GM18868 (cell line): ENCODE data around the gene SLC51B.
"Not testable (repeated sequence)": the region's sequence is repeated elsewhere in the genome, so short reads cannot be mapped to it uniquely, and the experiment has no call there.

Experiments
- ATAC-seq: cut with Tn5 transposase; IDR thresholded peaks from one replicate; pipeline ENCODE4 v1.9.1; 2021; ENCODE audit warnings: mild to moderate bottlenecking, moderate library complexity; ENCODE audit not compliant: unreplicated experiment

SLC51B gene

DNA sequence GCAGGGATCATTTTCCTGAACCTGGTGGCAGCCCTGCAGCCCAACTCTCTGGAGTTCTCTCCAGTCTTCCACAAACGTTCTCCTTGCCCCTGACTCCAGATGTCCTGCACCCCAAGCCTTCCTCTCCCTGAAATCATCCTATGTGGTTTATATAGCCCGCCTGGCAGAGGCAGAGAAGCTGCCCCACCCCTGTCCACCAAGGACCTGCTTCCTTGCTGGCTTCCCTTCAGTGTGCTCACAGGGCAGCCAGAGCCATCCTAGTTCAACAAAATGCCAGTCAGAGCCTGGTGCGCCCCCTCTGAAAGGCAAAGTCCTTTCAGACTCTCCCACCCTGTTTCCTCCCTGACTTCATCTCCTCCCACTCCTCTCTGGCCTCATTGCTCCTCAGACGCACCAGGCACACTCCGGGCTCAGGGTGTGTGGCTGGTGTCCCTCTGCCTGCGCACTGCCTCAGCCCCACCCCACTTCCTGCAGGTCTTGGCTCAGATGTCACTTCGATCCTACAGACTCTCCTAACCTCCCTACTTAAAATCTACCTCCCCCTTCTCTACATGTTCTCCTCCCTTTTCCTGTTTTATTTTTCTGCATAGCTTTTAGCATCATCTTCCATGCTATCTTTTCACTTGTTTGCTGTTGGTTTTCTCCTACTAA is 37.2 kb downstream of the SLC51B start:
- ATAC-seq = no peak

DNA sequence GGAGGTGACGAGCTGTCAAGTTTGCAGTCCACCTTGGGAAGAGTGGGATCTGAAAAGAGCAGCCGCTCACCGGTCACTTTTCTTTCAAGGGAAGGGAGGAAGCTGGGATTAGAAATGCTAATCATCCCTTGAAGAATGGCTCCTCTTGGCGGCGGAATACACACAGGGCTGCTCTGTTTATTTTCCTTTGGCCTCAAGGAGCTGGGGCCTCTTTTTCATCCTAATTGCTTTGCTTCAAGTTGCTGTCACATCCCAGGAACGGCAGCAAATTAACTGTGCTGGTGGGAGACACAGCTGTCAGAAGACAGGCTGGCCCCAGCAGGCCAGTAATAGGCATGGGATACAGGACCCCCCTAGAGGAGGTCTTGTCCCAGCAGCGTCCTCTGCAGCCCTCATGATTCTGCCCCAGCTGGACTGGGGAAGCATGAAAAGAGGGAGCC is 38.1 kb downstream of the SLC51B start:
- ATAC-seq = no peak

- no peak for ATAC-seq
Measured at GRCh38 chr15:65084500-65085206, 39.5 kb downstream of the SLC51B start.

- ATAC-seq = no peak
Measured at GRCh38 chr15:65085207-65085753, 40.1 kb downstream of the SLC51B start.

DNA sequence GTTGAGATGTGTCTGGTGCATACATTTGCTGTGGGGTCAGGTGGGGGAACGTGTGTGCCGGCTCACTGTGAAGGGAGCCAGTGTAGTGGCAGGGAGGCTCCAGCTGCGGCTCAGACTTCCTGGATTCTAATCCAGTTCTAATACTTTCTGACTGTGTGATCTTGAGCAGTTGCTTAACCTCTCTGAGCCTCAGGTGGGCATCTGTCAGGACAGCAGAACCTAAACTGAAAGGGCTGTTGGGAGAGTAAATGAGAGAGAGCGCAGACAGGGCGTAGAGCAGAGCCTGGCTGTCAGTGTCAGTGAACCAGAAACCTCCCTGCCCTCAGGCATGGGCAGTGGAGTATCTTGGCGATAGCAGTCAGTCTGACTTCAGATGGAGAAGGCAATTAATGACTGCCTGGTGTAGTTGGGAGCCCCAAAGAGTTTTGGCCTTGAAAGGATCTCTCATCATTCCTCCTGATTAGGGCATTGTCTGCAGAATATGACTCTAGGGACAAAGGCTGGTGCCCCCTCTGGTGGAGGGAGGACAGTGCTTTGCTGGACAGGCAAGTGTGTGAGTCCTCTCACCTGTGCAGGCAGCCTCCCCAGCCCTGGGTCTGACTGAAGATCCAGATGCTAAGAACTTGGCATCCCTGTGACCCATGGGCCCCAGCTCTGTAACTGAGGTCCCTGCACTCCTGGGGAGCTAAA is 40.9 kb downstream of the SLC51B start:
- no peak for ATAC-seq

GRCh38 chr15:65086680-65087111 is 41.5 kb downstream of the SLC51B start:
- ATAC-seq = no peak

- ATAC-seq = no peak
Measured at GRCh38 chr15:65087411-65087810, 42.2 kb downstream of the SLC51B start.

GRCh38 chr15:65087873-65088642 is 42.9 kb downstream of the SLC51B start:
- no peak for ATAC-seq

DNA sequence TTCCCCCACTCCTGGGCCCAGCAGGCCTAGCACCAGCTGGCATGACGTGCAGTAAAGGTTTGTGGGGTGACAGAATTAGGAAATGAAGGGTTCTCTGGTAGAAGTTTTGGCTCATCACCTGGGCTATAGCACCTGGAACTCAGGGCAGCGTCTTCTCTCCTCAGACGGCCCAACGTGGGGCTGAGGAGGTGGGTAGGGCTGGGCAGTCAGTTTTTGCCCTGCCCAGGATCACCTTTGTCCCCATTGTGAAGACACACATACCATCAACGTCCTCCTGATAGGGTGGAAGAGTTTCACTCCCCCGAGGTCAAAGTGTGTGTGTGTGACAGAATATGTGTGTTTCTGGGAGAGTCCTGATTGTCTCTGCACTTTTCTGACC is 43.4 kb downstream of the SLC51B start:
- no peak for ATAC-seq

GRCh38 chr15:65089206-65089824 is 44.1 kb downstream of the SLC51B start:
- ATAC-seq = no peak

- ATAC-seq = no peak
Measured at GRCh38 chr15:65091946-65092770, 47.0 kb downstream of the SLC51B start.

DNA sequence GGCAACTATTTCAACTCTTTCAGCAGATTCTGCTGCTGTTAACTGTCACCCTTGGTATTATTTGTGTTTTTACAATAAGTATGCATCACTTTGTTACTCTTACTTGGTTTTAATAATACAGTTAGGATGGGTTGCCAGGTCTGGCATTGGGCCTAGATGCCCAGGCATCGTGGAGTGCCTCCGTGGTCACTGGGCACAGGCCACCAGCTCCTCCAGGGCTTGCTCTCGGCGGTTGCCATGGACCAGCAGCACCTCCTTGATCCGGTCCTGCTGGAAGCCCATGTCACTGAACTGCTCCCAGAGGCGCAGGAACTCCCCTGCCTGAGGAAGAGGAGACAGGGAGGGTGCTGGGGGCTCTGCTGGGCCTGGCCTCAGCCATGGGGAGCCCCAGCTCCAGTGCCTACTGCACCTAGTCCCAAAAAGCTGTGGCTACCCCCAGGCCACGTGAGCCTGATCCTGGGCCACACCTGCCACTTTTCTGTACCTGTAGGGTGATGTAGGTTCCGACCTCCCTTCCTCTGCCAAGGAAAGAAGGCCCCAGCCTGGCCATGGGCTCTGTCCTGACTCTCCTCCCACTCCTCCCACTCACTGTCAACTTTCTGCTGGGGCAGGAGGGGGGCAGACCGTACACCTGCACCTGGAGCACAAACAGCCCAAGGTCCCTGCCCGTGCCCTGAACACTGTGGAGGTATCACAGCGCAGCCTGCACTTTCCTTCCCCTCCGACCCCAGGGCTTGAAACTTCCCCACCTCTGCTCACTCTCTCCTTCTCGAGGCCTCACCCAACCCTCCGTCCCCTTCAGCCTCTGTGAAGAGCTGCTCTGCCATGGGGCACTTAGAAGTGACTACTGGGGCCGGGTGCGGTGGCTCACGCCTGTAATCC is 48.0 kb downstream of the SLC51B start:
- ATAC-seq = no peak

DNA sequence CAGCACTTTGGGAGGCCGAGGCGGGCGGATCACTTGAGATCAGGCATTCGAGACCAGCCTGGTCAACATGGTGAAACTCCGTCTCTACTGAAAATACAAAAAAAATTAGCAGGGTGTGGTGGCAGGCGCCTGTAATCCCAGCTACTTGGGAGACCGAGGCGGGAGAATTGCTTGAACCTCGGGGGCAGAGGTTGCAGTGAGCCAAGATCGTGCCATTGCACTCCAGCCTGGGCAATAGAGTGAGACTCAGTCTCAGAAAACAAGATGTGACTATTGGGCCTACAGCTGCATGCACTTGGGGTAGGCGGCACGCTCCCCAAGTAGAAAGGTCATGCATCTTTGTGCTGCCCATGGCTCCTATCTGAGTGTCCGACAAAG is 48.6 kb downstream of the SLC51B start:
- ATAC-seq = not testable (repeated sequence)

- no peak for ATAC-seq
Measured at GRCh38 chr15:65094294-65094995, 49.3 kb downstream of the SLC51B start.

GRCh38 chr15:65095011-65095746 is 50.0 kb downstream of the SLC51B start:
- no peak for ATAC-seq

GRCh38 chr15:65095747-65096104 is 50.5 kb downstream of the SLC51B start:
- ATAC-seq = no peak
